Measurements from ENCODE around the gene DCAF7.

DNA sequence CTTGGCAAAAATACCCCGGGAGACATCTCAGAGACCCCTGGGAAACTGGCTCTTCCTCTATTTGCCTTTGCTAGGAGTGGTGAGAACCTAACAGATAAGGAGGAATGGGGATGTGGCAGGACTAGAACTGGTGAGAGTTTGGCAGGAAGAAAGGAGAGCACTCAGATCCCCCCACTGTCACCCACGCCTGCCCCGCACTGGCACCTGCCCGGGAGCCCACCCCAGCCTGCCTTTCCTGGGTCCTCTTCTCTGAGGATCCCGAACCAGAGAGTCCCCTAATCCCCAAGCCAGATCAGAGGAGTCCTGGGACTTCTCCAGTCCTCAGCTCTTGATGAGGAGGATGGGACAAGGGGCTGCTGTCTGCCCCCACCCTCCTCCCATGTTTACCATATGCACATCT, 23.4 kb upstream of the DCAF7 start:
- TF ChIP-seq, protein P1, sequence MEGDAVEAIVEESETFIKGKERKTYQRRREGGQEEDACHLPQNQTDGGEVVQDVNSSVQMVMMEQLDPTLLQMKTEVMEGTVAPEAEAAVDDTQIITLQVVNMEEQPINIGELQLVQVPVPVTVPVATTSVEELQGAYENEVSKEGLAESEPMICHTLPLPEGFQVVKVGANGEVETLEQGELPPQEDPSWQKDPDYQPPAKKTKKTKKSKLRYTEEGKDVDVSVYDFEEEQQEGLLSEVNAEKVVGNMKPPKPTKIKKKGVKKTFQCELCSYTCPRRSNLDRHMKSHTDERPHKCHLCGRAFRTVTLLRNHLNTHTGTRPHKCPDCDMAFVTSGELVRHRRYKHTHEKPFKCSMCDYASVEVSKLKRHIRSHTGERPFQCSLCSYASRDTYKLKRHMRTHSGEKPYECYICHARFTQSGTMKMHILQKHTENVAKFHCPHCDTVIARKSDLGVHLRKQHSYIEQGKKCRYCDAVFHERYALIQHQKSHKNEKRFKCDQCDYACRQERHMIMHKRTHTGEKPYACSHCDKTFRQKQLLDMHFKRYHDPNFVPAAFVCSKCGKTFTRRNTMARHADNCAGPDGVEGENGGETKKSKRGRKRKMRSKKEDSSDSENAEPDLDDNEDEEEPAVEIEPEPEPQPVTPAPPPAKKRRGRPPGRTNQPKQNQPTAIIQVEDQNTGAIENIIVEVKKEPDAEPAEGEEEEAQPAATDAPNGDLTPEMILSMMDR (IDR thresholded peaks at IDR 0.05), result no peak
- TF ChIP-seq POLR2A (IDR thresholded peaks at IDR 0.05), result no peak
- no peak for TF ChIP-seq POLR2AphosphoS5 (IDR thresholded peaks at IDR 0.05)
- TF ChIP-seq EP300 (IDR thresholded peaks at IDR 0.05; ENCODE audit: low read depth), result no peak

Data from transverse colon (tissue), 4 donors.